HCT116 (cell line): Measurements from ENCODE around the gene EIF4G3. TPM values are rescaled to one million over a fixed set of nuclear protein-coding genes. Genes with fewer than 3 reads are reported as not detected.
A peak's percentile ranks its signal among the peaks of the same experiment; 100 is the strongest.

Experiments
- ATAC-seq: fragments of 200-7000 bp; cut with Tn5 transposase; 2 replicates; pipeline ENCODE4 v1.9.1; 2020; ENCODE audit warnings: mild to moderate bottlenecking, moderate library complexity
- BruUV-seq: library from RNA; stranded (reverse); fragments of 400-500 nt; replicated peaks from 2 replicates; lab custom pipeline; 2021; lab: Mats Ljungman, UMichigan
- CTCF ChIA-PET: fragments of 300-600 bp; sonication (Branson Sonifier 250); formaldehyde crosslinking; loops from one replicate; lab custom pipeline; 2021; ENCODE audit warnings: antibody characterized with exemption; lab: Charles Lee
- POLR2A ChIA-PET: fragments of 300-600, 350-600 bp; sonication (Branson Sonifier 250); formaldehyde crosslinking; loops from one replicate; lab custom pipeline; 2021; ENCODE audit warnings: antibody characterized with exemption; lab: Charles Lee
- RAD21 ChIA-PET, 2 experiments: fragments of 300-600 bp; sonication (Branson Sonifier 250); formaldehyde crosslinking; loops; one replicate each; lab custom pipeline; 2023; ENCODE audit warnings: low total read pairs in 2 of 2; ENCODE audit not compliant: uncharacterized antibody in 2 of 2, unreplicated experiment in 2 of 2, low non-redundant PET in 1 of 2; lab: Charles Lee
- DNase-seq: peaks from one replicate; pipeline ENCODE4 v3.0.0-alpha.2; 2010; ENCODE audit warnings: low read depth, low spot score
- H2AFZ ChIP-seq: fragments of 200-600 bp; shearing (Covaris generic), sonication (generic); 2 replicates; pipeline ENCODE4 v1.6.1; 2017; ENCODE audit warnings: low read depth, mixed run types, mixed read lengths, antibody characterized with exemption, low read length; ENCODE audit not compliant: poor library complexity, severe bottlenecking
- H3K27ac ChIP-seq: 2 replicates; pipeline ENCODE4 v1.5.1; 2012; ENCODE audit warnings: low read depth, low read length
- H3K27me3 ChIP-seq: fragments of 200-600 bp; sonication (generic); 2 replicates; pipeline ENCODE4 v1.6.1; 2016; ENCODE audit warnings: mixed run types, low read length, mixed read lengths; ENCODE audit not compliant: insufficient read depth
- H3K36me3 ChIP-seq, 2 experiments: fragments of 200-500 bp in 1 of 2; fragments of 200-600 bp in 1 of 2; sonication (Bioruptor generic) in 1 of 2; sonication (generic) in 1 of 2; 2 replicates each; pipeline versions ENCODE4 v1.5.1 to v1.6.1; 2014 to 2016; ENCODE audit warnings: low read length in 2 of 2, inconsistent platforms in 1 of 2, mixed read lengths in 1 of 2, mixed run types in 1 of 2; ENCODE audit not compliant: insufficient read depth in 2 of 2, control insufficient read depth in 1 of 2
- H3K4me1 ChIP-seq, 2 experiments: fragments of 200-600 bp in 1 of 2; sonication (generic) in 1 of 2; 2 replicates each; pipeline versions ENCODE4 v1.5.1 to v1.6.1; 2012 to 2017; ENCODE audit warnings: low read length in 2 of 2, inconsistent platforms in 1 of 2, mild to moderate bottlenecking in 1 of 2, mixed read lengths in 1 of 2, mixed run types in 1 of 2, moderate library complexity in 1 of 2; ENCODE audit not compliant: insufficient read depth in 2 of 2, control insufficient read depth in 1 of 2
- H3K4me2 ChIP-seq: fragments of 200-600 bp; sonication (generic); 2 replicates; pipeline ENCODE4 v1.6.1; 2017; ENCODE audit warnings: mixed run types, low read length, mixed read lengths
- H3K4me3 ChIP-seq, 2 experiments: fragments of 200-600 bp in 1 of 2; sonication (generic) in 1 of 2; replicated peaks in 1 of 2; 2 replicates each; pipeline ENCODE4 v1.5.1; 2011 to 2016; ENCODE audit warnings: low read length in 2 of 2, control low read depth in 1 of 2, low read depth in 1 of 2, mild to moderate bottlenecking in 1 of 2, mixed read lengths in 1 of 2, mixed run types in 1 of 2
- H3K79me2 ChIP-seq: fragments of 200-600 bp; sonication (generic); 2 replicates; pipeline ENCODE4 v1.6.1; 2017; ENCODE audit warnings: mild to moderate bottlenecking, mixed run types, low read length, moderate library complexity, mixed read lengths; ENCODE audit not compliant: insufficient read depth
- H3K9ac ChIP-seq: fragments of 200-600 bp; sonication (generic); 2 replicates; pipeline ENCODE4 v1.6.1; 2016; ENCODE audit warnings: low read length, mixed read lengths
- H3K9me2 ChIP-seq: fragments of 200-600 bp; sonication (generic), shearing (Covaris generic); 2 replicates; pipeline ENCODE4 v1.6.1; 2017; ENCODE audit warnings: mixed run types, mild to moderate bottlenecking, moderate library complexity; ENCODE audit not compliant: insufficient read depth
- H3K9me3 ChIP-seq, 2 experiments: fragments of 200-500 bp in 1 of 2; fragments of 200-600 bp in 1 of 2; sonication (Bioruptor generic) in 1 of 2; sonication (generic) in 1 of 2; 2 replicates each; pipeline ENCODE4 v1.6.1; 2014 to 2017; ENCODE audit warnings: low read length in 2 of 2, mixed read lengths in 2 of 2, inconsistent platforms in 1 of 2, low read depth in 1 of 2, mild to moderate bottlenecking in 1 of 2, mixed run types in 1 of 2, moderate library complexity in 1 of 2; ENCODE audit not compliant: control insufficient read depth in 1 of 2, insufficient read depth in 1 of 2
- H4K20me1 ChIP-seq: fragments of 200-600 bp; sonication (generic), shearing (Covaris generic); 2 replicates; pipeline ENCODE4 v1.6.1; 2017; ENCODE audit warnings: mixed run types, mild to moderate bottlenecking, moderate library complexity; ENCODE audit not compliant: insufficient read depth
- ATF3 ChIP-seq: IDR thresholded peaks from 2 replicates; pipeline ENCODE4 v1.6.1; 2012
- CEBPB ChIP-seq: IDR thresholded peaks from 2 replicates; pipeline ENCODE4 v1.6.1; 2012; ENCODE audit warnings: low read depth
- ELF1 ChIP-seq: IDR thresholded peaks from 2 replicates; pipeline ENCODE4 v1.6.1; 2012; ENCODE audit warnings: low read depth, borderline replicate concordance
- FOSL1 ChIP-seq: IDR thresholded peaks from 2 replicates; pipeline ENCODE4 v1.6.1; 2012; ENCODE audit warnings: low read depth
- REST ChIP-seq: IDR thresholded peaks from 2 replicates; pipeline ENCODE4 v1.6.1; 2012; ENCODE audit warnings: low read depth
- SIN3A ChIP-seq: IDR thresholded peaks from 2 replicates; pipeline ENCODE4 v1.6.1; 2012; ENCODE audit warnings: low read depth
- SRF ChIP-seq: IDR thresholded peaks from 2 replicates; pipeline ENCODE4 v1.6.1; 2012; ENCODE audit warnings: low read depth
- TCF7L2 ChIP-seq: IDR thresholded peaks from 2 replicates; pipeline ENCODE4 v1.7.0; 2011; ENCODE audit warnings: borderline replicate concordance, inconsistent platforms; ENCODE audit not compliant: insufficient read depth, insufficient read length; ENCODE audit errors: extremely low read depth
- YY1 ChIP-seq: IDR thresholded peaks from 2 replicates; pipeline ENCODE4 v1.6.1; 2011; ENCODE audit warnings: low read length, low read depth, moderate library complexity, mild to moderate bottlenecking; ENCODE audit not compliant: insufficient replicate concordance; ENCODE audit errors: extremely low read depth
- ZBTB33 ChIP-seq: IDR thresholded peaks from 2 replicates; pipeline ENCODE4 v1.6.1; 2011; ENCODE audit warnings: mild to moderate bottlenecking, low read length, moderate library complexity; ENCODE audit not compliant: insufficient replicate concordance; ENCODE audit errors: extremely low read depth
- ZFX ChIP-seq: fragments of 450-650 bp; IDR thresholded peaks from 2 replicates; pipeline ENCODE4 v1.6.1; 2017
- ZNF274 ChIP-seq: fragments of 200-500 bp; sonication (Bioruptor generic); IDR thresholded peaks from 2 replicates; pipeline ENCODE4 v1.6.1; 2014; ENCODE audit warnings: mild to moderate bottlenecking, low read depth, low read length, inconsistent platforms
- intact Hi-C: fragments of 100-400 bp; cut with micrococcal nuclease; formaldehyde crosslinking; loops from 2 replicates; pipeline ENCODE4 v1.10.0; 2022
- total RNA-seq: library from RNA; stranded (reverse); gene quantifications from one replicate; pipeline ENCODE4 v1.2.1, GENCODE V29; 2021; ENCODE audit not compliant: unreplicated experiment

The EIF4G3 gene
- total RNA-seq, 1 experiment from 2014 or later: 40.1 TPM

- H3K4me1 ChIP-seq: peaks cover 8 to 22% of the 10 kb centered on the region in 2 experiments; a peak in 3 of 4 replicates
- intact Hi-C loops: loop anchor here (5.0 kb wide), 1 partner anchor 152 kb away; no protein-coding TSS in a partner anchor
- H3K36me3 ChIP-seq: peaks cover 0 to 4% of the 10 kb centered on the region in 2 experiments; a peak in 1 of 4 replicates
- peak overlapping the region; percentile 89 to 94 for H3K4me3 ChIP-seq
- H3K4me2 ChIP-seq: peak overlapping the region; percentile 98
- H3K9me2 ChIP-seq: no peaks in the 10 kb centered on the region
- H3K27me3 ChIP-seq: no peaks in the 10 kb centered on the region
- TF ChIP-seq ZFX (no peak), ZNF274 (no peak), TCF7L2 (no peak), SIN3A (no peak), ZBTB33 (no peak), SRF (no peak), ELF1 (no peak), CEBPB (no peak), YY1 (no peak), FOSL1 (no peak), REST (no peak), ATF3 (no peak)
- H3K9me3 ChIP-seq: no peaks in the 10 kb centered on the region
- POLR2A ChIA-PET: no interaction called here
- CTCF ChIA-PET: no interaction called here
- ATAC-seq: no peak
- no TSS peak for BruUV-seq
- H2AFZ ChIP-seq: no peak overlapping the region
- RAD21 ChIA-PET: no interaction called here
- H3K9ac ChIP-seq: peak overlapping the region; percentile 92
- H3K27ac ChIP-seq: no peak overlapping the region
- DNase-seq: no peak
- H3K79me2 ChIP-seq: peaks cover 45% of the 10 kb centered on the region
- H4K20me1 ChIP-seq: no peaks in the 10 kb centered on the region
These were observed 1.9 kb downstream of the EIF4G3 start for GRCh38 chr1:21174654-21175323.
